COLO668 (cell line): Measurements from ENCODE around the gene AP2M1.
A peak's percentile ranks its signal among the peaks of the same experiment; 100 is the strongest.

Experiments used
- DNase-seq: peaks from one replicate; lab custom pipeline; 2025; ENCODE audit not compliant: unreplicated experiment; lab: John Stamatoyannopoulos, UW

The AP2M1 gene

DNA sequence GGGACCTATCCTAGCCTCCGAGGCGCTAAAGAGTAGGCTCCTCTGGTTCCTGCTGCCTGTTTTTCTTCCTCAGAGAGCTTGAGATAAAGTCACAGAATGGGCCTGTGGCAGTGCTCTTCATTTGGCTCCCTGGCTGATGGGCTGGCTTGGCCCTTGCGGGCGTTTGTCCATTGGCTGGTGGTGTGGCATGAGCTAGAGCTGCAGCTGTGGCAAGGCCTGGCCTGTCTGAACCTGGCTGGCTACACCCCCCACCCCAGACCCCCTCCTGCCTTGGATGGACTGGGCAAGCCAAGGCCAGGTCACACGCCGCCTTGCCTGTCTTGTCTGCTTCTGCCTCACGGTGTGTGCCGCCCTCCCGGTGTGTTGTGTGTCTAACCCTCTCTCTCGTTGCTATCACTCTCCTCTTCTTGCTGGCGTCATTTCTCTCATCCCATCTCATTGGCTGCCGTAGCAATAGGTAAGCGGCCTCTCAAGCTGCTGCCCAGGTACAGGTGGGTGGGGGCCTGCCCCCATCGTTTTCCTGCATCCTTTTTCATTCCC lies 3.2 kb downstream of the AP2M1 start:
- no peak for DNase-seq

- no peak for DNase-seq
These were observed 4.0 kb downstream of the AP2M1 start for GRCh38 chr3:184178521-184179138.

DNA sequence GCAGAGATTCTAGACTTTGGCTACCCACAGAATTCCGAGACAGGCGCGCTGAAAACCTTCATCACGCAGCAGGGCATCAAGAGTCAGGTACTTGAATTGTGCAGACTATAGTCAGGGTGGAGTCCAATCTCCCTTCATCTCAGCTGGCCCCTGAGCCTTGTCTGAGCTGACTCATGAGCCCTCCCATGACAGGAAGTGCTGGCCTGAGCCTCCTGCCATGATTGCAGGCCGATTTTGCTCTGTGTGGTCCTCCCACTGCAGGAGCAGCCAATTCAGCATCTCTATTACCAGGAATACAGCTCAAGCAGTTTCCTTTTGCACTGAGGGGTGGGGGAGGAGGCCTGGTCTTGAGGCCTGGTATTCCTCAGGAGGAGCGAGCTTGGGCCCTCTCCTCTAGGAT lies 5.5 kb downstream of the AP2M1 start:
- no peak for DNase-seq

GRCh38 chr3:184181596-184181995 lies 6.9 kb downstream of the AP2M1 start:
- DNase-seq, result no peak

- no peak for DNase-seq
These were observed 9.0 kb downstream of the AP2M1 start for GRCh38 chr3:184183679-184184078.

DNA sequence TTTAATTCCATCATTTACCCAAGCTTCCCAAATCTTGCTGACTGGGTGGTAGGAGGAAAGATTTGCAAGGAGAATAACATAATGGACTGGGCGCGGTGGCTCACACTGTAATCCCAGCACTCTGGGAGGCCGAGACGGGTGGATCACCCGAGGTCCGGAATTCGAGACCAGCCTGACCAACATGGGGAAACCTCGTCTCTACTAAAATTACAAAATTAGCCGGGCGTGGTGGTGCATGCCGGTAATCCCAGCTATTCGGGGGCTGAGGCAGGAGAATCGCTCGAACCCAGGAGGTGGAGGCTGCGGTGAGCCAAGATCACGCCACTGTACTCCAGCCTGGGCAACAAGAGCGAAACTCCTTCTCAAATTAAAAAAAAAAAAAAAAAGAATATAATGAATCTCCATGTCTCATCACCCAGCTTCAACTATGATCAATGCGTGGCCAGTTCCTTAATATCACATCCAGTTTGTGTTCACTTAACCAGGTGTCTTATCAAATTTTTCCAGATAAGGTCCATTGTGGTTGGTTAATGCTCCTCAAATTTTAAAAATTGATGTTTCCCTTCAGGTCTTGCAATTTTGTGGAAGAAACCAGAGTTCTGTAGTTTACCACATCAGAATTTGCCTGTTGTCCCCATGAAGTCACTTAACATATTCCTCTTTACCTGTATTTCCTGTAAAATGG lies 10.0 kb downstream of the AP2M1 start:
- DNase-seq, result no peak

- DNase-seq, result peak; percentile 97
These were observed 11.0 kb downstream of the AP2M1 start for GRCh38 chr3:184185461-184186183.

DNA sequence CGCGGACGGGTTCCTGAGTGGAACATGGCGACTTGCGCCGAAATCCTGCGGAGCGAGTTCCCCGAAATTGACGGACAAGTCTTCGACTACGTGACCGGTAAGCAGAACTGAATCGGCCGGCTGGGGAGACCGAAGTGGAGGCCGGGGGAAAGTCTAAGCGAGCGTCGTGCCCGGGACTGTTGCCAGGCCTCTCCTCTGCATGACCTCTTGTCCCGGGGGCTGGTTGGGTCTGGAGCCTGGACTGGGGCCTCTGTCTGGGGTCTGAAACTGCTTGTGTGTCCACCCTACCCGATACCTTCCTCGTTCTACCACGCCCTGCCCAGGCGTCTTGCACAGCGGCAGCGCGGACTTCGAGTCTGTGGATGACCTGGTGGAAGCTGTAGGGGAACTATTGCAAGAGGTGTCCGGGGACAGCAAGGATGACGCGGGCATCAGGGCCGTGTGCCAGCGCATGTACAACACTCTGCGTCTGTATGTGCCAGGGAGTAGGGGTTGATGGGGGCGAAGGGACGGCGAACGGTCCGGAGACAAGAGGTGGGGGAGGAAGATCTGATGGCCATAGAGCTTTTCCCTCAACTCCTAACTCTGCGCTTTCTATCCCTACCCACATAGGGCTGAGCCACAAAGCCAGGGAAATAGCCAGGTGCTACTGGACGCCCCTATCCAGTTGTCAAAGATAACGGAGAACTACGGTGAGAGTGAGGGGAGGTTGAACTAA lies 11.7 kb downstream of the AP2M1 start, which contains the start of gene ABCF3:
TSS of gene ABCF3 (plus strand) at position 16 of the 718 bp plus-strand sequence. CDS start at position 25, 9 bp downstream.
- DNase-seq, result no peak

DNA sequence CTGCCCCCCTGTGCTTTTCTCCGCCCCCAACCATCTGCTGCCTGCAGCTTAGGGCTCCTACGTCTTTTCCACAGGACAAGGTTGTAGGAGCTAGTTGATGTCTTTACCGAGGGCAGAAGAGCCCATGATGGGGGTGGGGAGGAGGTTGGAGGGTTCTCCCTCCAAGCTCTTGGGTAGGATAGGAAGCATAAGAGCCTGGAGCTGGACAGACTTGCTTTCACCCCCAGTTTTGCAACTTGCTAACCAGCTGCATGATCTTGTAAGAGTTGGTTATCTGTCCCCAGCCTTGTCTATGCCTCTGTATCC lies 12.2 kb downstream of the AP2M1 start:
- DNase-seq, result no peak

DNA sequence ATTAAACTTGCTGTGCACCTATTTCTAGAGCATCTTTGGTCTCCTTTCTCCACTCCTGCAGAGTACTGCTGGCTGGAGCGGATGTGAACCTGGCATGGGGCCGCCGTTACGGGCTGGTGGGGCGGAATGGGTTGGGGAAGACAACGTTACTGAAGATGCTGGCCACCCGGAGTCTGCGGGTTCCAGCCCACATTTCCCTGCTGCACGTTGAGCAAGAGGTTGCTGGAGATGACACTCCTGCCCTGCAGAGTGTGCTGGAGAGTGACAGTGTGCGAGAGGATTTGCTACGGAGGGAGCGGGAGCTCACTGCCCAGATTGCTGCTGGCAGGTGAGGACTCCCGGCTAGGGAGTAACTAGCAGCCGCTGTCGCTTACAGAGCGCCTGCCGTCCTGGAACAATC lies 13.4 kb downstream of the AP2M1 start:
- no peak for DNase-seq

- no peak for DNase-seq
These were observed 14.8 kb downstream of the AP2M1 start for GRCh38 chr3:184189421-184189820.

DNA sequence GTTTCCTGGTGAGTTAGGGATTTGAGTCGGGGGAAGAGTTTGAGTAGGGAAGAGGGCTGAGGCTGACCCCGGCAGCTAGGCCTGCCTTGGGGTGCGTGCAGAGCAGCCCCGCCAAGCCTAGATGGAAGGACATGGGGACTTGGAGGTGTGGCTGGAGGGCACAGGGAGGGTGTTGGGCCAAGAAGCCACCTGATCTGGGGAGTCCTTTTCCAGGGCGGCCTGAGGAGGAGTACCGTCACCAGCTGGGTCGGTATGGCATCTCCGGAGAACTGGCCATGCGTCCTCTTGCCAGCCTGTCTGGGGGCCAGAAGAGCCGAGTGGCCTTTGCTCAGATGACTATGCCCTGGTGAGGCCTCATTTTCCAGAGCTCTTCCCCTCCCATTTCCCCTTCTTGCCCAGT lies 18.2 kb downstream of the AP2M1 start:
- DNase-seq, result no peak

- no peak for DNase-seq
These were observed 19.4 kb downstream of the AP2M1 start for GRCh38 chr3:184193991-184194539.

DNA sequence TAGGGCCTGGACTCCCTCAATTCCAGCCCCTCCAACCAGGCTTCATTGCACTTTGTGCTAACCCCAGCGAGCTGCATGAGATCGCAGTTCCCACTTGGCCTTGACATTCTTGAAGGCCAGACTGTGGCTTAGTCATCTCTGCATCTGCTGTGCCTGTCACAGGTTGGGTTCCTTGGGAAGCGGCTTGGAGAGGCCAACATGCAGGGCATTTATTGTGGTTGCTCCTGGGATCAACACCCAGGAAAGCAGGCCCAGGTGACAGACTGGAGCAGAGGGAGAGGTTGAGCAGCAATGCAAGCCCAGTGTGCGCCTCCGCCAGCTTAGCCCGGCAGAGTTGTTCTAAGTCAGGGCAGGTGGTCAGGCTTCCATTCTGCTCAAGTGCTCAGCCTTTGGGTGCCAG lies 21.9 kb downstream of the AP2M1 start:
- DNase-seq, result peak; percentile 14

- no peak for DNase-seq
These were observed 23.9 kb downstream of the AP2M1 start for GRCh38 chr3:184198509-184198908.

DNA sequence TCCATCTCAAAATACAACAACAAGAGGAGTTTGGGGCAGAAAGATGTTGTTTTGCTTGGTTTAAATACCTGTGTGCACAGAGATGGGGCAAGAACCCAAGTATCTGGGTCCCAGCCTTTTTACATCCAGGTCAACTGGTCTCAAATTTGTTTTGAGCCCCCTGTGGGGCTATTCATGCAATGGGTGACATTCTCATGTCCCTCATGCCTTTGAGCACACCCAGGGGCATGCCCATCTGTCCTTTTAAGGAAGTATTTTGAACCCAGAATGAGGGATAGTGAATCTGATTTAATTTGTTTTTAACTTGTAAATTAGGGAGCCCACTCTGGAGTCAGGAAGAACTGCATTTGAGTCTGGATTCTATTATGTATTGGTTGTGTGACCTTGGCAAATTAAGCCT lies 26.2 kb downstream of the AP2M1 start:
- DNase-seq, result no peak

DNA sequence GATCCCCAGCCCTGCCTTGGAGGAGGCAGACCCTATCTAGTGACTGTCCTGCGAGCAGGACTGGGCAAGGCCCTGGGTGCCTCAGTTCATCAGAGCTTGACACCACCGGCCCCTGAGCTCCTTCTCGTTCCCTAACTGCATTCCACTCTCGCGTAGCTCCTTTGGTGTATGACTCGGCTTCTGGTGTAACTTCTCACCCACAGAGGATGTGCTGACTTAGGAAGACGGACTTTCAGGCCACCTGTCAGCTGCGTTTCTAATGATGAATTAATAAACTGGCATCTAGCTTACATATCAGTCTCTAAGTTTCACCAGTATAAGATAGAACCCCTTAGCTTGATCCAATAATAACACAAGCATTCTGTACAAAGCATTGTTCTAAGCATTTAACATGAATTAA lies 28.9 kb downstream of the AP2M1 start:
- no peak for DNase-seq

DNA sequence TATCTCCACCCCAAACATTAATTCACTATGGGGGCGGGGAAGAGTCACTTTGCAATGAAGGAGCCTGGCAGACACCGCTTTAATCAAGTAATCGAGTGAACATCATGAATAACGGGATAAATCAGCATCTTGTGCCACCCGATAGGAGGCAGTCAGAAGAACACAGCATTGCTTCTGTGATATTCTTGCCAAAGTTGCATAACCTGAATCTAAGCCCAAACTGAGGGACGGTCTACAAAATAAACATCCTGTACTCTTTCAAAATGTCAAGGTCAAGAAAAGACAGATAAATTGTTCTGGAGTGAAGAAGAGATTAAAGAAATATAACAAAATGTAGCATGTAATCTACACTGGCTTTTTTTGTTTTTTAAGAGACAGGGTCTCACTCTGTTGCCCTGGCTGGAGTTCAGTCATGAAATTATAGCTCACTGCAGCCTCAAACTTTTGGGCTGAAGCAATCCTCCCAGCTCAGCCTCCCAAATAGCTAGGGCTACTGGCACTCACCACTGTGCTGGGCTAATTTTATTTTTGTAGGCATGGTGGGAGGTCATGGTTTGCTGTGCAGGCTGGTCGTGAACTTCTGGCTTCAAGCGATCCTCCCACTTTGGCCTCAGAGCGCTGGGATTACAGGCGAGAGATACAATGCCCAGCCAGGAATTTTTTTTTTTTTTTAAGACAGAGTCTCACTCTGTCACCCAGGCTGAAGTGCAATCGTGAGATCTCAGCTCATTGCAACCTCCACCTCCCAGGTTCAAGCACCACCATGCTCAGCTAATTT lies 34.7 kb downstream of the AP2M1 start:
- no peak for DNase-seq

GRCh38 chr3:184211297-184211696 lies 36.6 kb downstream of the AP2M1 start:
- DNase-seq, result no peak

- DNase-seq, result no peak
These were observed 37.1 kb downstream of the AP2M1 start for GRCh38 chr3:184211718-184212117.
